PFSK-1 (cell line): ENCODE data around the gene CDHR3.

ENCODE experiments used
- FOXP2 ChIP-seq: optimal IDR thresholded peaks from 2 replicates; pipeline ENCODE3; 2011; ENCODE audit warnings: borderline replicate concordance, control low read depth, inconsistent platforms; ENCODE audit not compliant: insufficient read depth; ENCODE audit errors: extremely low read length, extremely low read depth
- POLR2AphosphoS5 ChIP-seq: IDR thresholded peaks from 2 replicates; pipeline ENCODE4 v1.6.1; 2012; ENCODE audit warnings: low read depth, mild to moderate bottlenecking, control low read depth, low read length, moderate library complexity
- SIN3A ChIP-seq: IDR thresholded peaks from 2 replicates; pipeline ENCODE4 v1.6.1; 2012; ENCODE audit warnings: mild to moderate bottlenecking, low read length, moderate library complexity, borderline replicate concordance; ENCODE audit not compliant: insufficient read depth
- TAF1 ChIP-seq: IDR thresholded peaks from 2 replicates; pipeline ENCODE4 v1.6.1; 2012; ENCODE audit warnings: low read length, control low read depth, borderline replicate concordance; ENCODE audit not compliant: insufficient read depth
- TF ChIP-seq, protein P1 (sequence below), 2 experiments: IDR thresholded peaks; 2 replicates each; pipeline versions ENCODE4 v1.6.1 to v1.8.0; 2011 to 2012; ENCODE audit warnings: low read depth in 2 of 2, low read length in 2 of 2, control low read depth in 1 of 2, inconsistent platforms in 1 of 2, mild to moderate bottlenecking in 1 of 2, moderate library complexity in 1 of 2; ENCODE audit not compliant: insufficient read depth in 1 of 2

CDHR3 gene

GRCh38 chr7:106036004-106036403 is 72.9 kb downstream of the CDHR3 start:
- TF ChIP-seq SIN3A (no peak), TAF1 (no peak), FOXP2 (no peak)

DNA sequence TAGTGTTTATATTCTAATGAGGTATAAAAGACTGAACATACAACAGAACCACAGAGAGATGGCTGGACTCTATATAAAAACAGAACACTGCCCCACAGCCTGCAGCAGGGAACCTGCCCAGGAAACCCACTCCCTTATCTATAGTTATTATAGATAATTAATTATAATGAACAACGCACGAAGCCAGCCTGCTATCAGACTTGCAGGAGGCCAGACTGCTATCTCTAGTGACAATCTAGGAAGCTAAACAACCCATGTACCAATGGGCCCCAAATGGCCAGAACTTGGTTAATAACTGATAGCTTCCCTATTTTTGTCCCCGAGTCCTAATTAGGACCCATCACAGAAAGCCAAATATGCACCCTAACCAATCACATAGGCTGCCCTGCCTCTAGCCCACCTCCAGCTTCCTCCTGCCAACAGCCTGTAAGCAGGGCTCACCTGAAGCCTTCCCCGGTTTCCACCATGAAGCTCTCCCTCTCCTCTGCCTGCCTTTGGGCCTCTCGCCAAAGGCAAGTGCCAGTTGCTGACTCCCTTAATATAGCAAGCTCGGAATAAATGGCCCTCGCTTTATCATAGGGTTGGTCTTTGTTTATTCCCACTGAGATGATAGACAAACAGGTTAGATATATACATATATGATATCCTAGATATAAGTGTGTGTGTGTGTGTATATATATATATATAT is 74.6 kb downstream of the CDHR3 start:
- TF ChIP-seq, protein P1, sequence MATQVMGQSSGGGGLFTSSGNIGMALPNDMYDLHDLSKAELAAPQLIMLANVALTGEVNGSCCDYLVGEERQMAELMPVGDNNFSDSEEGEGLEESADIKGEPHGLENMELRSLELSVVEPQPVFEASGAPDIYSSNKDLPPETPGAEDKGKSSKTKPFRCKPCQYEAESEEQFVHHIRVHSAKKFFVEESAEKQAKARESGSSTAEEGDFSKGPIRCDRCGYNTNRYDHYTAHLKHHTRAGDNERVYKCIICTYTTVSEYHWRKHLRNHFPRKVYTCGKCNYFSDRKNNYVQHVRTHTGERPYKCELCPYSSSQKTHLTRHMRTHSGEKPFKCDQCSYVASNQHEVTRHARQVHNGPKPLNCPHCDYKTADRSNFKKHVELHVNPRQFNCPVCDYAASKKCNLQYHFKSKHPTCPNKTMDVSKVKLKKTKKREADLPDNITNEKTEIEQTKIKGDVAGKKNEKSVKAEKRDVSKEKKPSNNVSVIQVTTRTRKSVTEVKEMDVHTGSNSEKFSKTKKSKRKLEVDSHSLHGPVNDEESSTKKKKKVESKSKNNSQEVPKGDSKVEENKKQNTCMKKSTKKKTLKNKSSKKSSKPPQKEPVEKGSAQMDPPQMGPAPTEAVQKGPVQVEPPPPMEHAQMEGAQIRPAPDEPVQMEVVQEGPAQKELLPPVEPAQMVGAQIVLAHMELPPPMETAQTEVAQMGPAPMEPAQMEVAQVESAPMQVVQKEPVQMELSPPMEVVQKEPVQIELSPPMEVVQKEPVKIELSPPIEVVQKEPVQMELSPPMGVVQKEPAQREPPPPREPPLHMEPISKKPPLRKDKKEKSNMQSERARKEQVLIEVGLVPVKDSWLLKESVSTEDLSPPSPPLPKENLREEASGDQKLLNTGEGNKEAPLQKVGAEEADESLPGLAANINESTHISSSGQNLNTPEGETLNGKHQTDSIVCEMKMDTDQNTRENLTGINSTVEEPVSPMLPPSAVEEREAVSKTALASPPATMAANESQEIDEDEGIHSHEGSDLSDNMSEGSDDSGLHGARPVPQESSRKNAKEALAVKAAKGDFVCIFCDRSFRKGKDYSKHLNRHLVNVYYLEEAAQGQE (IDR thresholded peaks at IDR 0.05; ENCODE audit: insufficient read depth in 1 of 2, low read depth in 2 of 2, low read length in 2 of 2) = no peak
- TF ChIP-seq TAF1 (no peak), FOXP2 (no peak), SIN3A (no peak), POLR2AphosphoS5 (no peak)

GRCh38 chr7:106038289-106038688 is 75.2 kb downstream of the CDHR3 start:
- no peak for TF ChIP-seq POLR2AphosphoS5
- TF ChIP-seq SIN3A = no peak
- TF ChIP-seq, protein P1 (IDR thresholded peaks at IDR 0.05; ENCODE audit: insufficient read depth in 1 of 2, low read depth in 2 of 2, low read length in 2 of 2) = no peak
- no peak for TF ChIP-seq TAF1
- no peak for TF ChIP-seq FOXP2

DNA sequence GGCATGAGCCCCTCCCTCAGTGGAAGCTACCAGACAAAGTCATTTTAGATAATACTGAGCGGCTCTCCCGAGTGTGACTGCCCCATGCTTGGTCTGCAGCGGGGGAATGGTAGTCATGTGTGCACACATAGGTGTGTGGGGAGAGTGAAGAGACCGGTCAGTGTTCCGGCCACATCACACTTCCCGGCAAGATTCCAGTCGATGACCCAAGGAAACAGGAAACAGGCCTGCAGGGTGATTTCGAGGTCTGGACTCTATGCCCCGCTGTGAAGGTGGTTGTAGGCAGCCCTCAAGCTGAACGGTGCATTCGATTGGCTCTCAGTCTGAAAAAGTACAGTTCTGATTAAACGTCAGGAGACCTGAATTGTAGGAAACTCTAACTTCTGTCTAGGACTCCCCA is 75.9 kb downstream of the CDHR3 start:
- no peak for TF ChIP-seq POLR2AphosphoS5
- peak; percentile 66 for TF ChIP-seq FOXP2

- TF ChIP-seq, protein P1 (IDR thresholded peaks at IDR 0.05; ENCODE audit: insufficient read depth in 1 of 2, low read depth in 2 of 2, low read length in 2 of 2) = no peak
- TF ChIP-seq FOXP2 (no peak), SIN3A (no peak), TAF1 (no peak), POLR2AphosphoS5 (no peak)
Measured at GRCh38 chr7:106039486-106040060, 76.5 kb downstream of the CDHR3 start.

DNA sequence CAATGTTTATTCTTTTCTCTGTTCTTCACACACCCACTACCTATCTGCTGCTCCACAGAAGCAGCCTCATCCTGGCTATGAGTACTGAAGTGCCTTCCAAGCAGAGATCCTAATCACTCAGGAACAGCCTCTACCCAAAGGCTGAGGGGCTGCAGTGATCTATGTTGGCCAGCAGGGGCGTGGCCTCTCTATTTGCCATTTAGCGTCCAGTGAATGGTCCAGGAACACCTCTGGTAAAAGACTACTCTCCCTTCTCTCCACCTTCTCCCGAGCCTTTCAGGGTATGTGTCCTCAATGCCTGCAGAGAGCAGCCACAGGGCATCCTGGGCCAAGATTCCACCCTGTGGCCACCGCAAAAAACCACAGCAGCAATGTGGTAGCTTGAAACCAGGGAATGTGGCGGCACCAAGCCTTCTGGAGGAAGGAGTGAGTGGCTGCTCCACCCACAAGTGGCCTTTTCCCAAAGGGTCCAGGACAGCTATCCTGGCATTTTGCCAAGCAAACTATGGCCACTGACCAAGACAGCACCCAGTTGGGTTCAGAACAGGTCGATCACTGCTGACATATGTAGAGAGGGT is 78.2 kb downstream of the CDHR3 start:
- no peak for TF ChIP-seq SIN3A
- no peak for TF ChIP-seq TAF1
- no peak for TF ChIP-seq POLR2AphosphoS5
- TF ChIP-seq FOXP2 = no peak
- TF ChIP-seq, protein P1 (IDR thresholded peaks at IDR 0.05; ENCODE audit: insufficient read depth in 1 of 2, low read depth in 2 of 2, low read length in 2 of 2) = no peak
